ENCODE data around the gene GLRX3. TPM values are rescaled to one million over a fixed set of nuclear protein-coding genes. Genes with fewer than 3 reads are reported as not detected.
"Not testable (repeated sequence)": the region's sequence is repeated elsewhere in the genome, so short reads cannot be mapped to it uniquely, and the experiment has no call there.

GLRX3 gene
- total RNA-seq, 1 donor from 2014 or later = 137 TPM

- FAIRE-seq = no peak
These were observed 24.9 kb upstream of the GLRX3 start for GRCh38 chr10:130111113-130111851.

GRCh38 chr10:130111852-130112180 is 24.4 kb upstream of the GLRX3 start:
- peaks cover 5% of the 10 kb centered on the region for H3K4me1 ChIP-seq (ENCODE audit: insufficient read depth, low read length)
- Mint-ChIP-seq H3K27me3 (ENCODE audit: low read depth, unreplicated experiment) (no peaks in the 10 kb centered on the region), H3K36me3 (ENCODE audit: low read depth, unreplicated experiment) (peaks cover 2% of the 10 kb centered on the region), H3K27ac (ENCODE audit: unreplicated experiment) (no peak overlapping the region), H3K9me3 (ENCODE audit: unreplicated experiment) (peaks cover 2% of the 10 kb centered on the region), H3K4me1 (ENCODE audit: low read depth, unreplicated experiment) (no peaks in the 10 kb centered on the region), H3K4me3 (ENCODE audit: unreplicated experiment) (peak overlapping the region; percentile 95)
- no peak for DNase-seq (ENCODE audit: low read depth)
- no peaks in the 10 kb centered on the region for H3K36me3 ChIP-seq (ENCODE audit: insufficient read depth, low read length)
- H3K4me2 ChIP-seq (ENCODE audit: low read length) = peak overlapping the region; percentile 92
- H3K4me3 ChIP-seq (ENCODE audit: insufficient read depth, low read depth, low read length) = peak overlapping the region; percentile 78
- peak overlapping the region; percentile 97 for H2AFZ ChIP-seq (ENCODE audit: low read depth, low read length)
- no peak for FAIRE-seq
- no peaks in the 10 kb centered on the region for H4K20me1 ChIP-seq (ENCODE audit: insufficient read depth, low read length)
- no peak for TF ChIP-seq EZH2 (IDR thresholded peaks at IDR 0.05; ENCODE audit: insufficient read depth, low read length)
- H3K27me3 ChIP-seq (ENCODE audit: insufficient read depth, low read length) = no peaks in the 10 kb centered on the region
- H3K9me3 ChIP-seq (ENCODE audit: insufficient read depth, low read depth, low read length) = no peaks in the 10 kb centered on the region
- no peak overlapping the region for H3K27ac ChIP-seq (ENCODE audit: low read depth, low read length)
- H3K79me2 ChIP-seq (ENCODE audit: insufficient read depth, low read length) = peaks cover 9% of the 10 kb centered on the region
- H3K9ac ChIP-seq (ENCODE audit: low read length) = peak overlapping the region; percentile 85

More at GRCh38 chr10:130111113-130111851, 24.9 kb upstream of the GLRX3 start:
- Histone ChIP-seq H2AFZ (ENCODE audit: low read depth, low read length) (peak overlapping the region; percentile 97), H4K20me1 (ENCODE audit: insufficient read depth, low read length) (no peaks in the 10 kb centered on the region), H3K9ac (ENCODE audit: low read length) (peak overlapping the region; percentile 85), H3K27me3 (ENCODE audit: insufficient read depth, low read length) (no peaks in the 10 kb centered on the region), H3K4me1 (ENCODE audit: insufficient read depth, low read length) (peaks cover 5% of the 10 kb centered on the region), H3K36me3 (ENCODE audit: insufficient read depth, low read length) (no peaks in the 10 kb centered on the region), H3K9me3 (ENCODE audit: insufficient read depth, low read depth, low read length) (no peaks in the 10 kb centered on the region), H3K79me2 (ENCODE audit: insufficient read depth, low read length) (peaks cover 9% of the 10 kb centered on the region), H3K4me3 (ENCODE audit: insufficient read depth, low read depth, low read length) (peak overlapping the region; percentile 78), H3K27ac (ENCODE audit: low read depth, low read length) (peak overlapping the region; percentile 89), H3K4me2 (ENCODE audit: low read length) (peak overlapping the region; percentile 92)
- Mint-ChIP-seq H3K4me3 (ENCODE audit: unreplicated experiment) (peak overlapping the region; percentile 95), H3K9me3 (ENCODE audit: unreplicated experiment) (peaks cover 2% of the 10 kb centered on the region), H3K36me3 (ENCODE audit: low read depth, unreplicated experiment) (peaks cover 2% of the 10 kb centered on the region), H3K4me1 (ENCODE audit: low read depth, unreplicated experiment) (no peaks in the 10 kb centered on the region), H3K27ac (ENCODE audit: unreplicated experiment) (peak overlapping the region; percentile 85), H3K27me3 (ENCODE audit: low read depth, unreplicated experiment) (no peaks in the 10 kb centered on the region)
- DNase-seq (ENCODE audit: low read depth) = peak; percentile 96
- no peak for TF ChIP-seq EZH2 (IDR thresholded peaks at IDR 0.05; ENCODE audit: insufficient read depth, low read length)
- TF ChIP-seq CTCF (IDR thresholded peaks at IDR 0.05; ENCODE audit: insufficient read depth, low read depth, low read length) = no peak

- Mint-ChIP-seq H3K4me1 (ENCODE audit: low read depth, unreplicated experiment) (no peaks in the 10 kb centered on the region), H3K27ac (ENCODE audit: unreplicated experiment) (no peak overlapping the region), H3K9me3 (ENCODE audit: unreplicated experiment) (peaks cover 8% of the 10 kb centered on the region), H3K36me3 (ENCODE audit: low read depth, unreplicated experiment) (peaks cover 3% of the 10 kb centered on the region), H3K4me3 (ENCODE audit: unreplicated experiment) (no peak overlapping the region), H3K27me3 (ENCODE audit: low read depth, unreplicated experiment) (no peaks in the 10 kb centered on the region)
- Histone ChIP-seq H3K79me2 (ENCODE audit: insufficient read depth, low read length) (peaks cover 9% of the 10 kb centered on the region), H2AFZ (ENCODE audit: low read depth, low read length) (no peak overlapping the region), H3K27ac (ENCODE audit: low read depth, low read length) (no peak overlapping the region), H3K4me3 (ENCODE audit: insufficient read depth, low read depth, low read length) (no peak overlapping the region), H4K20me1 (ENCODE audit: insufficient read depth, low read length) (no peaks in the 10 kb centered on the region), H3K4me2 (ENCODE audit: low read length) (no peak overlapping the region), H3K36me3 (ENCODE audit: insufficient read depth, low read length) (no peaks in the 10 kb centered on the region), H3K27me3 (ENCODE audit: insufficient read depth, low read length) (no peaks in the 10 kb centered on the region), H3K9ac (ENCODE audit: low read length) (no peak overlapping the region), H3K9me3 (ENCODE audit: insufficient read depth, low read depth, low read length) (no peaks in the 10 kb centered on the region), H3K4me1 (ENCODE audit: insufficient read depth, low read length) (peaks cover 5% of the 10 kb centered on the region)
- DNase-seq (ENCODE audit: low read depth) = no peak
- FAIRE-seq = no peak
- TF ChIP-seq CTCF (IDR thresholded peaks at IDR 0.05; ENCODE audit: insufficient read depth, low read depth, low read length) (no peak), EZH2 (IDR thresholded peaks at IDR 0.05; ENCODE audit: insufficient read depth, low read length) (no peak)
These were observed 23.4 kb upstream of the GLRX3 start for GRCh38 chr10:130112821-130113220.

GRCh38 chr10:130116942-130117341 is 19.2 kb upstream of the GLRX3 start:
- H3K9me3 Mint-ChIP-seq (ENCODE audit: unreplicated experiment) = peaks cover 14% of the 10 kb centered on the region
- H3K27ac Mint-ChIP-seq (ENCODE audit: unreplicated experiment); H3K4me1 Mint-ChIP-seq (ENCODE audit: low read depth, unreplicated experiment): not testable (repeated sequence)

More at GRCh38 chr10:130116942-130117341, 19.2 kb upstream of the GLRX3 start:
- H3K36me3 Mint-ChIP-seq (ENCODE audit: low read depth, unreplicated experiment) = peaks cover 12% of the 10 kb centered on the region
- not testable (repeated sequence) for H3K79me2 ChIP-seq (ENCODE audit: insufficient read depth, low read length); H2AFZ ChIP-seq (ENCODE audit: low read depth, low read length); H3K9me3 ChIP-seq (ENCODE audit: insufficient read depth, low read depth, low read length); H3K4me2 ChIP-seq (ENCODE audit: low read length); H3K9ac ChIP-seq (ENCODE audit: low read length); H3K4me1 ChIP-seq (ENCODE audit: insufficient read depth, low read length); FAIRE-seq; H3K27me3 Mint-ChIP-seq (ENCODE audit: low read depth, unreplicated experiment); H3K27ac ChIP-seq (ENCODE audit: low read depth, low read length); H3K4me3 Mint-ChIP-seq (ENCODE audit: unreplicated experiment); H4K20me1 ChIP-seq (ENCODE audit: insufficient read depth, low read length); H3K4me3 ChIP-seq (ENCODE audit: insufficient read depth, low read depth, low read length); H3K27me3 ChIP-seq (ENCODE audit: insufficient read depth, low read length); DNase-seq (ENCODE audit: low read depth); H3K36me3 ChIP-seq (ENCODE audit: insufficient read depth, low read length)

Measured in astrocyte (in vitro differentiated cells and primary cell).